ENCODE measurements around the gene SEMA6B.

Gene SEMA6B

DNA sequence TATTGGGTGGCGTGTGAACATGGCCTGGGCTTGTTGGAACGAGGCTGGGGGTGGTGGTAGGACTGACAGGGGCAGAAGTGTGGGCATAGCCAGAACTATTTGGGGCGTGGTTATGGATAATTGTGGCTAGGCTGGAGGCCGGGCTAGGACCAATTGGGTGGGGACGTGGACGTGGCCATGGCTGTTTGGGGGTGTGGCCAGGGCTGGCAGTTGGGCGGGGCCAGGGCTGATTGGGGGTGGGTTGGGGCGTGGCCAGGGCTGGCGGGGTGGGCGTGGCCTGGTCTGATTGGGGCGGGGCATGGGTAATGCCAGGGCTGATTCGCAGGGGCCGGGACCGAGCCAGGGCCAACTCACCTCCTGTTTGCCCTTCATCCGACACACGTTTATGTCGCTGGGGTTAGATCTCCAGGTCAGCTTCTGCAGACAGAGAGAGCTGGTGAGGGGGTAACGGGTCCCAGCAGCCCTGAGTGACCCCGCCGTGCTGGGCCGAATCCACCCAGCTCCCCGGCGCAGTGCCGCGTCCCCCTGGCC is 2.8 kb downstream of the SEMA6B start:
- H3K79me1 ChIP-seq (ENCODE audit: low read length): no peaks in the 10 kb centered on the region
- no peak overlapping the region for H3K23ac ChIP-seq (ENCODE audit: low read length)
- H3K9ac ChIP-seq (ENCODE audit: low read length): no peak overlapping the region
- no peak overlapping the region for H4K5ac ChIP-seq (ENCODE audit: low read length)
- H3K4ac ChIP-seq (ENCODE audit: low read depth, low read length): no peak overlapping the region
- H3K4me1 ChIP-seq (ENCODE audit: control insufficient read depth, low read depth, low read length): no peaks in the 10 kb centered on the region
- no peak overlapping the region for H4K8ac ChIP-seq (ENCODE audit: low read depth, low read length)
- no peak overlapping the region for H2BK120ac ChIP-seq (ENCODE audit: low read depth, low read length)
- WGBS (ENCODE audit: extremely low coverage, insufficient coverage, low lambda C conversion rate): no CpG with 5 or more reads among the region's 25 CpGs
- H2BK5ac ChIP-seq (ENCODE audit: low read length): no peak overlapping the region
- H3K56ac ChIP-seq (ENCODE audit: low read length): peak overlapping the region; percentile 34
- DNase-seq: peak; percentile 62
- no peaks in the 10 kb centered on the region for H3K79me2 ChIP-seq (ENCODE audit: control insufficient read depth, insufficient read depth, low read length)
- no peak overlapping the region for H3K18ac ChIP-seq (ENCODE audit: low read length)
- no peaks in the 10 kb centered on the region for H3K36me3 ChIP-seq (ENCODE audit: control insufficient read depth, insufficient read depth, low read length)
- H2AK5ac ChIP-seq (ENCODE audit: low read length): no peak overlapping the region
- no peak overlapping the region for H3K4me3 ChIP-seq (ENCODE audit: low read length)
- no peak overlapping the region for H3K27ac ChIP-seq (ENCODE audit: low read depth, low read length)
- no peak overlapping the region for H3K4me2 ChIP-seq (ENCODE audit: low read length)
- no peak overlapping the region for H2BK15ac ChIP-seq (replicated peaks; ENCODE audit: low read depth)
- no peaks in the 10 kb centered on the region for H3K27me3 ChIP-seq (ENCODE audit: insufficient read depth, low read length, poor library complexity)

DNA sequence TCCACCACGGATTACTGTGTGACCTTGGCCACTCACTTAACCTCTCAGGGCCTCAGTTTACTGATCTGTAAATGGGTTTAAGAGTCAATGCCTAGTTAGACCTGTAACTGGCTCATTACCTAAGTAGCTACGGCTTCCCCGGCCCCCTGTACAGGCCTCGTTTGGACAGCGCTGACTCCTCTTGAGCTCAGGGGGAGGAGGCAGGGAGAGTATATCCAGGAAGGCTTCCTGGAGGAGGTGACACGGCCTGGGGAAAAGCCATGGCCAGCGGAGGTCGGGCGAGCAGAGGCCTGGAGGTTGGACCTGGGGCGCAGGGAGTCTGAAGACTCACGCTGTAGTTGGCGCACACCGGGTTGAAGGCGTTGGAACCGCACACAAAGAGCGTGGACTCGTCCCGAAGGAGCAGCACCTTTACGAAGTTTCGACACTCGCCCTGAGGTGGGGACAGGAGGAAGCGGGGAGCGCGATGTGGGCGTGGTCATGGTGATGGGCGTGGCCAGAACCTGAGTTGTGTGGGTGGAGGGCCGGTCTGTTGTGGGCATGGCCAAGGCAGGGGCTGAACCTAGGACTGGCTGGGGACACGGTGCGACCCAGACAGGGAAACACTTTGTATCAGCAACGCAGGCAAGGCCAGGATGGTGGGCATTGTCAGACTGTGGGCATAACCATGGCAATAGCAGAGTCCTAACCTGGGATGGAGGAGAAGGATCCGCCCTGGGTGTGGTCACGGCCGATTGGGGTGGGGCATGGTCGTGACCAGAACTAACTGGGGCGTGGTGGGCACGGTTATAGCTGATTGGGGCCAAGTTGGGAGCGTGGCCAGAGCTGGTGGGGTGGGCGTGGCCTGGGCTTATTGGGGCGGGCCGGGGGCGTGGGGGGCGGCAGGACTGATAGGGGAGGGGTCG is 3.6 kb downstream of the SEMA6B start:
- Histone ChIP-seq H3K4me3 (ENCODE audit: low read length) (no peak overlapping the region), H3K27me3 (ENCODE audit: insufficient read depth, low read length, poor library complexity) (no peaks in the 10 kb centered on the region), H2BK5ac (ENCODE audit: low read length) (no peak overlapping the region), H2AK5ac (ENCODE audit: low read length) (no peak overlapping the region), H3K18ac (ENCODE audit: low read length) (no peak overlapping the region), H3K36me3 (ENCODE audit: control insufficient read depth, insufficient read depth, low read length) (no peaks in the 10 kb centered on the region), H3K9ac (ENCODE audit: low read length) (no peak overlapping the region), H3K23ac (ENCODE audit: low read length) (no peak overlapping the region), H3K4me2 (ENCODE audit: low read length) (no peak overlapping the region), H4K8ac (ENCODE audit: low read depth, low read length) (no peak overlapping the region), H3K56ac (ENCODE audit: low read length) (peak overlapping the region; percentile 34), H3K4me1 (ENCODE audit: control insufficient read depth, low read depth, low read length) (no peaks in the 10 kb centered on the region), H2BK120ac (ENCODE audit: low read depth, low read length) (no peak overlapping the region), H3K79me1 (ENCODE audit: low read length) (no peaks in the 10 kb centered on the region), H4K5ac (ENCODE audit: low read length) (no peak overlapping the region), H3K4ac (ENCODE audit: low read depth, low read length) (no peak overlapping the region), H3K27ac (ENCODE audit: low read depth, low read length) (no peak overlapping the region), H3K79me2 (ENCODE audit: control insufficient read depth, insufficient read depth, low read length) (no peaks in the 10 kb centered on the region), H2BK15ac (replicated peaks; ENCODE audit: low read depth) (no peak overlapping the region)
- DNase-seq: peak; percentile 48
- no CpG with 5 or more reads among the region's 43 CpGs for WGBS (ENCODE audit: extremely low coverage, insufficient coverage, low lambda C conversion rate)

DNA sequence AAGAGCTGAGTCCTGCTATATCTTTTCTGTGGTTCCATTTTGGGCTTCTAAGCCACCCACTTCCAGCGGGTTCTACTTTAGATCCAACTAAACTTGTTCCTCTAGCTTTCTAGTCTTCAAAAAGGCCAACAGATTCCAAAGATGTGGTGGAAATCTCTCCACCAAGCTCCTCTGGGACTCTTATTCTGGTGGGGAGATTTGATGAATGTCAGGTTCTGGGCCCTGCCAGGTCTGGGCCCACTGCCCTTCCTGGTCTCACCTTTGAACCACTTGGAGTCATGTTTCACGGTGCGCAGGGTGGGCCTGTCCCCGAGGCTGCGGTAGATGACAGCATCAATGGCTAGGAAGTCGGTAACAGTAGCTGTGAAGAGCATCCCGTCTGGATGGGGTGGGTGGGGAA is 4.8 kb downstream of the SEMA6B start:
- no peak for DNase-seq
- no peak overlapping the region for H2BK120ac ChIP-seq (ENCODE audit: low read depth, low read length)
- no peak overlapping the region for H3K4me3 ChIP-seq (ENCODE audit: low read length)
- H4K5ac ChIP-seq (ENCODE audit: low read length): no peak overlapping the region
- no peak overlapping the region for H3K4me2 ChIP-seq (ENCODE audit: low read length)
- H2BK5ac ChIP-seq (ENCODE audit: low read length): no peak overlapping the region
- H3K23ac ChIP-seq (ENCODE audit: low read length): no peak overlapping the region
- no peak overlapping the region for H3K4ac ChIP-seq (ENCODE audit: low read depth, low read length)
- H2AK5ac ChIP-seq (ENCODE audit: low read length): no peak overlapping the region
- H3K27me3 ChIP-seq (ENCODE audit: insufficient read depth, low read length, poor library complexity): no peaks in the 10 kb centered on the region
- H3K4me1 ChIP-seq (ENCODE audit: control insufficient read depth, low read depth, low read length): no peaks in the 10 kb centered on the region
- no peak overlapping the region for H3K27ac ChIP-seq (ENCODE audit: low read depth, low read length)
- H3K56ac ChIP-seq (ENCODE audit: low read length): no peak overlapping the region
- no peaks in the 10 kb centered on the region for H3K36me3 ChIP-seq (ENCODE audit: control insufficient read depth, insufficient read depth, low read length)
- H4K8ac ChIP-seq (ENCODE audit: low read depth, low read length): no peak overlapping the region
- H3K18ac ChIP-seq (ENCODE audit: low read length): no peak overlapping the region
- H2BK15ac ChIP-seq (replicated peaks; ENCODE audit: low read depth): no peak overlapping the region
- WGBS (ENCODE audit: extremely low coverage, insufficient coverage, low lambda C conversion rate): no CpG with 5 or more reads among the region's 7 CpGs
- no peaks in the 10 kb centered on the region for H3K79me1 ChIP-seq (ENCODE audit: low read length)
- no peak overlapping the region for H3K9ac ChIP-seq (ENCODE audit: low read length)
- no peaks in the 10 kb centered on the region for H3K79me2 ChIP-seq (ENCODE audit: control insufficient read depth, insufficient read depth, low read length)

DNA sequence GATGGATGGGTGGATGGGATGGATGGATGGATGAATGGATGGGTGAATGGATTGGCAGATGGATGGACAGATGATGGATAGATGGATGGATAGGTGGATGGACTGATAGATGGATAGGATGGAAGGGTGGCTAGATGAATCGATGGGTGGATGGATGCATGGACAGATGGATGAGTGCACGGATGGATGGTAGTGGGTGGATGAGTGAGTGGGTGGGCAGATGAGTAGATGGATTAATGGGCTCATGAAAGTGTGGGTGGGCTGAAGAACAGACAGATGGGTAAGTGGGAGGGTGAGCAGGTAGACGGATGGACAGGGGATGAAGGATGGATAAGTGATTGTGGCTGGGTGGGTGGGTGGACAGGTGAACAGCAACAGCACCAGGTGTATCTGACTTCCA is 5.7 kb downstream of the SEMA6B start:
- H2BK120ac ChIP-seq (ENCODE audit: low read depth, low read length): no peak overlapping the region
- H3K27me3 ChIP-seq (ENCODE audit: insufficient read depth, low read length, poor library complexity): no peaks in the 10 kb centered on the region
- no peak overlapping the region for H2AK5ac ChIP-seq (ENCODE audit: low read length)
- H3K79me1 ChIP-seq (ENCODE audit: low read length): no peaks in the 10 kb centered on the region
- no peak for DNase-seq
- H3K4me2 ChIP-seq (ENCODE audit: low read length): no peak overlapping the region
- no peaks in the 10 kb centered on the region for H3K79me2 ChIP-seq (ENCODE audit: control insufficient read depth, insufficient read depth, low read length)
- H2BK5ac ChIP-seq (ENCODE audit: low read length): no peak overlapping the region
- H3K18ac ChIP-seq (ENCODE audit: low read length): no peak overlapping the region
- H4K8ac ChIP-seq (ENCODE audit: low read depth, low read length): no peak overlapping the region
- no CpG with 5 or more reads among the region's 3 CpGs for WGBS (ENCODE audit: extremely low coverage, insufficient coverage, low lambda C conversion rate)
- H2BK15ac ChIP-seq (replicated peaks; ENCODE audit: low read depth): no peak overlapping the region
- no peak overlapping the region for H3K27ac ChIP-seq (ENCODE audit: low read depth, low read length)
- no peak overlapping the region for H3K56ac ChIP-seq (ENCODE audit: low read length)
- H3K23ac ChIP-seq (ENCODE audit: low read length): no peak overlapping the region
- no peak overlapping the region for H4K5ac ChIP-seq (ENCODE audit: low read length)
- H3K36me3 ChIP-seq (ENCODE audit: control insufficient read depth, insufficient read depth, low read length): no peaks in the 10 kb centered on the region
- no peak overlapping the region for H3K4ac ChIP-seq (ENCODE audit: low read depth, low read length)
- no peak overlapping the region for H3K9ac ChIP-seq (ENCODE audit: low read length)
- no peaks in the 10 kb centered on the region for H3K4me1 ChIP-seq (ENCODE audit: control insufficient read depth, low read depth, low read length)
- no peak overlapping the region for H3K4me3 ChIP-seq (ENCODE audit: low read length)

DNA sequence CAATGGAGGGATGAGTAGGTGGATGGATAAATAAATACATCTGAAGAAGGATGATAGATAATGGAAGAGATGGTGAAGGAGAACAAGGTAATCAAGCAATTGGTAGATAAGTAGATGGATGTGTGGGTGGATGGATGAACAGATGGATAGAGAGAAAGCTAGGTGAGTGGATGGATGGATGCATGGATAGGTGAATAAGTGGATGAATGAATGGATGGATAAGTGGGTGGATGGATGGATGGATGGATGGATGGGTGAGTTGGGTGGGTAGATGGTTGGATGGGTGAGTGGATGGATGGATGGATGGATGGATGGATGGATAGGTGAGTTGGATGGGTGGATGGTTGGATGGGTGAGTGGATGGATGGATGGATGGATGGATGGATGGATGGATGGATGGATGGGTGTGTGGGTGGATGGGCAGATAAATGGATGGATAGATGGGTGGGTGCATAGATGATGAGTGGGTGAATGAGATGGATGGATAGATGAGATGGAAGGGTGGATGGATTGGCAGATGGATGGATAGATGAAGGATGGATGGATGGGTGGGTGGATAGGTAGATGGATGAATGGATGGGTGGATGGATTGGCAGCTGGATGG is 6.3 kb downstream of the SEMA6B start:
- Histone ChIP-seq H4K8ac (ENCODE audit: low read depth, low read length) (no peak overlapping the region), H2AK5ac (ENCODE audit: low read length) (no peak overlapping the region), H3K27me3 (ENCODE audit: insufficient read depth, low read length, poor library complexity) (no peaks in the 10 kb centered on the region)

More for the DNA sequence above, 6.3 kb downstream of the SEMA6B start:
- H3K36me3 ChIP-seq (ENCODE audit: control insufficient read depth, insufficient read depth, low read length): no peaks in the 10 kb centered on the region
- no peaks in the 10 kb centered on the region for H3K79me2 ChIP-seq (ENCODE audit: control insufficient read depth, insufficient read depth, low read length)
- no peaks in the 10 kb centered on the region for H3K79me1 ChIP-seq (ENCODE audit: low read length)
- no peak overlapping the region for H2BK120ac ChIP-seq (ENCODE audit: low read depth, low read length)
- no peak overlapping the region for H2BK5ac ChIP-seq (ENCODE audit: low read length)
- no peak overlapping the region for H3K4ac ChIP-seq (ENCODE audit: low read depth, low read length)
- no peaks in the 10 kb centered on the region for H3K4me1 ChIP-seq (ENCODE audit: control insufficient read depth, low read depth, low read length)
- no peak overlapping the region for H3K56ac ChIP-seq (ENCODE audit: low read length)
- H3K9ac ChIP-seq (ENCODE audit: low read length): no peak overlapping the region
- H3K18ac ChIP-seq (ENCODE audit: low read length): no peak overlapping the region
- no peak overlapping the region for H3K23ac ChIP-seq (ENCODE audit: low read length)
- H4K5ac ChIP-seq (ENCODE audit: low read length): no peak overlapping the region
- H3K27ac ChIP-seq (ENCODE audit: low read depth, low read length): no peak overlapping the region
- H2BK15ac ChIP-seq (replicated peaks; ENCODE audit: low read depth): no peak overlapping the region
- H3K4me2 ChIP-seq (ENCODE audit: low read length): no peak overlapping the region
- H3K4me3 ChIP-seq (ENCODE audit: low read length): no peak overlapping the region
- no peak for DNase-seq

Measured in mesendoderm (in vitro differentiated cells).